Neural progenitor cell (in vitro differentiated cells): ENCODE data around the gene CMYA5.

ENCODE experiments used
- CTCF ChIP-seq: fragments of 200-600 bp; sonication (generic); IDR thresholded peaks from 2 replicates; pipeline ENCODE4 v1.5.1; 2017; ENCODE audit warnings: antibody characterized with exemption, mild to moderate bottlenecking
- EZH2 ChIP-seq: fragments of 200-600 bp; sonication (generic); IDR thresholded peaks from 2 replicates; pipeline ENCODE4 v1.6.1; 2017; ENCODE audit warnings: antibody characterized with exemption, mild to moderate bottlenecking, moderate library complexity
- EZH2phosphoT487 ChIP-seq: fragments of 200-600 bp; sonication (generic); IDR thresholded peaks from 2 replicates; pipeline ENCODE4 v1.6.1; 2017; ENCODE audit warnings: antibody characterized with exemption

- TF ChIP-seq CTCF (no peak), EZH2 (no peak), EZH2phosphoT487 (no peak)
Measured at GRCh38 chr5:79837761-79838551, 148.3 kb downstream of the CMYA5 start.
